HepG2 (cell line): Measurements from ENCODE around the gene GLIS1.

Source experiments
- CBFB ChIP-seq: sonication (generic); formaldehyde crosslinking; IDR thresholded peaks from 2 replicates; pipeline ENCODE4 v1.4.0; 2020; ENCODE audit warnings: missing genetic modification reagents
- CREB1 ChIP-seq, 2 experiments: fragments of 450-650 bp in 1 of 2; IDR thresholded peaks; 2 replicates each; pipeline ENCODE4 v1.6.1; 2016 to 2017; ENCODE audit warnings: control low read depth in 1 of 2, mild to moderate bottlenecking in 1 of 2, missing compliant biosample characterization in 1 of 2, missing genetic modification characterization in 1 of 2
- EZH2 ChIP-seq: conservative IDR thresholded peaks from 2 replicates; pipeline ENCODE4 v1.6.1; 2012; ENCODE audit warnings: mild to moderate bottlenecking, low read depth, low read length, moderate library complexity
- KAT2B ChIP-seq: fragments of 150-350 bp; IDR thresholded peaks from 2 replicates; pipeline ENCODE4 v1.6.1; 2014; ENCODE audit warnings: low read depth, low read length, borderline replicate concordance
- KIAA2018 ChIP-seq: sonication (generic); formaldehyde crosslinking; IDR thresholded peaks from 2 replicates; pipeline ENCODE4 v1.5.0; 2020; ENCODE audit warnings: mild to moderate bottlenecking, missing genetic modification reagents, borderline replicate concordance
- KLF16 ChIP-seq, 2 experiments: sonication (generic) in 1 of 2; formaldehyde crosslinking in 1 of 2; IDR thresholded peaks; 2 replicates each; pipeline versions ENCODE4 v1.6.1 to v1.8.0; 2016 to 2023; ENCODE audit warnings: missing genetic modification reagents in 2 of 2, missing compliant biosample characterization in 1 of 2
- RAD51 ChIP-seq: fragments of 450-650 bp; IDR thresholded peaks from 2 replicates; pipeline ENCODE4 v1.6.1; 2016; ENCODE audit warnings: borderline replicate concordance
- SAP130 ChIP-seq: IDR thresholded peaks from 2 replicates; pipeline ENCODE4 v1.6.1; 2016; ENCODE audit warnings: low read depth
- TBL1XR1 ChIP-seq: fragments of 150-350 bp; IDR thresholded peaks from 2 replicates; pipeline ENCODE4 v1.6.1; 2014; ENCODE audit warnings: borderline replicate concordance, low read length; ENCODE audit not compliant: partially characterized antibody
- UBTF ChIP-seq: sonication (generic); formaldehyde crosslinking; IDR thresholded peaks from 2 replicates; pipeline ENCODE4 v1.4.0; 2020; ENCODE audit warnings: mild to moderate bottlenecking, missing genetic modification reagents
- ZNF121 ChIP-seq: sonication (generic); formaldehyde crosslinking; IDR thresholded peaks from 2 replicates; pipeline ENCODE4 v1.5.0; 2020; ENCODE audit warnings: mild to moderate bottlenecking, missing genetic modification reagents
- ZNF513 ChIP-seq: sonication (generic); formaldehyde crosslinking; conservative IDR thresholded peaks from 2 replicates; pipeline ENCODE4 v1.5.0; 2020; ENCODE audit warnings: missing genetic modification reagents
- TF ChIP-seq, protein P1 (sequence below), 2 experiments: sonication (generic) in 1 of 2; formaldehyde crosslinking in 1 of 2; IDR thresholded peaks; 2 replicates each; pipeline versions ENCODE4 v1.5.1 to v1.6.1; 2011 to 2020; ENCODE audit warnings: borderline replicate concordance in 1 of 2, low read depth in 1 of 2, low read length in 1 of 2, mild to moderate bottlenecking in 1 of 2, missing genetic modification reagents in 1 of 2, moderate library complexity in 1 of 2

- no peak for TF ChIP-seq RAD51
- TF ChIP-seq CREB1 (IDR thresholded peaks at IDR 0.05): no peak
- no peak for TF ChIP-seq CREB1 (CRISPR knock-in tag; IDR thresholded peaks at IDR 0.05)
- TF ChIP-seq, protein P1, sequence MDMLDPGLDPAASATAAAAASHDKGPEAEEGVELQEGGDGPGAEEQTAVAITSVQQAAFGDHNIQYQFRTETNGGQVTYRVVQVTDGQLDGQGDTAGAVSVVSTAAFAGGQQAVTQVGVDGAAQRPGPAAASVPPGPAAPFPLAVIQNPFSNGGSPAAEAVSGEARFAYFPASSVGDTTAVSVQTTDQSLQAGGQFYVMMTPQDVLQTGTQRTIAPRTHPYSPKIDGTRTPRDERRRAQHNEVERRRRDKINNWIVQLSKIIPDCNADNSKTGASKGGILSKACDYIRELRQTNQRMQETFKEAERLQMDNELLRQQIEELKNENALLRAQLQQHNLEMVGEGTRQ (IDR thresholded peaks at IDR 0.05; ENCODE audit: low read depth, low read length): no peak
- TF ChIP-seq, protein P1 (CRISPR knock-in tag; IDR thresholded peaks at IDR 0.05; ENCODE audit: borderline replicate concordance): no peak
- no peak for TF ChIP-seq ZNF513 (CRISPR knock-in tag)
- TF ChIP-seq KIAA2018 (CRISPR knock-in tag): no peak
- no peak for TF ChIP-seq UBTF (CRISPR knock-in tag)
- no peak for TF ChIP-seq ZNF121 (CRISPR knock-in tag)
- TF ChIP-seq SAP130: no peak
- TF ChIP-seq KLF16 (CRISPR knock-in tag; IDR thresholded peaks at IDR 0.05): no peak
- no peak for TF ChIP-seq KAT2B
- no peak for TF ChIP-seq CBFB (CRISPR knock-in tag)
- TF ChIP-seq TBL1XR1: no peak
- no peak for TF ChIP-seq EZH2
These were observed 104.4 kb downstream of the GLIS1 start for GRCh38 chr1:53634571-53634979.
